Measurements from ENCODE around the gene TFAP2E.

DNA sequence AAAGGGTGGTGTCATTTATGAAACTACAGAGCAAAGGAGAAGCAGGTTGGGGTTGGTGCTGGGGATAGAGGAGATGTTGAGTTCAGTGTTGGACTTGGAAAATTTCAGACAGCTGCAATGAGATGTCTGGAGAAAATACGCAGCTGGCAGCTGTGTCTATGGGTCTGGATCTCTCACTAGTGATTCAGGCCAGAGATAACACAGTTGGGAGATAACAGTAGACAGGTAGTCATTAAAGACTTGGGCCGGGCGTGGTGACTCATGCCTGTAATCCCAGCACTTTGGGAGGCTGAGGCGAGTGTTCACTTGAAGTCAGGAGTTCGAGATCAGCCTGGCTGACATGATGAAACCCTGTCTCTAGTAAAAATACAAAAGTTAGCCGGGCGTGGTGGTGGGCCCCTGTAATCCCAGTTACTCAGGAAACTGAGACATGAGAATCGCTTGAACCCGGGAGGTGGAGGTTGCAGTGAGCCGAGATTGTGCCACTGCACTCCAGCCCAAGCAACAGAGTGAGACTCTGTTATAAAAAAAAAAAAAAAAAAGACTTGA is 2.5 kb upstream of the TFAP2E start:
- TF ChIP-seq, protein P1, sequence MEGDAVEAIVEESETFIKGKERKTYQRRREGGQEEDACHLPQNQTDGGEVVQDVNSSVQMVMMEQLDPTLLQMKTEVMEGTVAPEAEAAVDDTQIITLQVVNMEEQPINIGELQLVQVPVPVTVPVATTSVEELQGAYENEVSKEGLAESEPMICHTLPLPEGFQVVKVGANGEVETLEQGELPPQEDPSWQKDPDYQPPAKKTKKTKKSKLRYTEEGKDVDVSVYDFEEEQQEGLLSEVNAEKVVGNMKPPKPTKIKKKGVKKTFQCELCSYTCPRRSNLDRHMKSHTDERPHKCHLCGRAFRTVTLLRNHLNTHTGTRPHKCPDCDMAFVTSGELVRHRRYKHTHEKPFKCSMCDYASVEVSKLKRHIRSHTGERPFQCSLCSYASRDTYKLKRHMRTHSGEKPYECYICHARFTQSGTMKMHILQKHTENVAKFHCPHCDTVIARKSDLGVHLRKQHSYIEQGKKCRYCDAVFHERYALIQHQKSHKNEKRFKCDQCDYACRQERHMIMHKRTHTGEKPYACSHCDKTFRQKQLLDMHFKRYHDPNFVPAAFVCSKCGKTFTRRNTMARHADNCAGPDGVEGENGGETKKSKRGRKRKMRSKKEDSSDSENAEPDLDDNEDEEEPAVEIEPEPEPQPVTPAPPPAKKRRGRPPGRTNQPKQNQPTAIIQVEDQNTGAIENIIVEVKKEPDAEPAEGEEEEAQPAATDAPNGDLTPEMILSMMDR (IDR thresholded peaks at IDR 0.05): no peak
- TF ChIP-seq POLR2A (IDR thresholded peaks at IDR 0.05): no peak
